GM19351 (cell line): ENCODE measurements around the gene MAPRE3.
"Not testable (repeated sequence)": the region's sequence is repeated elsewhere in the genome, so short reads cannot be mapped to it uniquely, and the experiment has no call there.

Experiments
- ATAC-seq: cut with Tn5 transposase; IDR thresholded peaks from one replicate; pipeline ENCODE4 v1.9.1; 2021; ENCODE audit warnings: mild to moderate bottlenecking, moderate library complexity; ENCODE audit not compliant: unreplicated experiment

Gene MAPRE3

GRCh38 chr2:26970244-26970927 lies at the start of gene MAPRE3:
Gene MAPRE3, plus strand, starts transcription at chr2:26970637. Its CDS starts 51,582 bp downstream, at chr2:27022219.
- ATAC-seq: peak; percentile 82

GRCh38 chr2:26921323-26921722 lies 49.1 kb upstream of the MAPRE3 start:
- no peak for ATAC-seq

GRCh38 chr2:26922405-26923188 lies 47.8 kb upstream of the MAPRE3 start:
- ATAC-seq: no peak

GRCh38 chr2:26923189-26923466 lies 47.3 kb upstream of the MAPRE3 start:
- not testable (repeated sequence) for ATAC-seq

- ATAC-seq: no peak
These were observed 45.7 kb upstream of the MAPRE3 start for GRCh38 chr2:26924731-26925099.

GRCh38 chr2:26925100-26925791 lies 45.2 kb upstream of the MAPRE3 start:
- ATAC-seq: no peak

GRCh38 chr2:26927221-26927620 lies 43.2 kb upstream of the MAPRE3 start:
- ATAC-seq: no peak

GRCh38 chr2:26932974-26933373 lies 37.5 kb upstream of the MAPRE3 start:
- ATAC-seq: no peak

- no peak for ATAC-seq
These were observed 36.8 kb upstream of the MAPRE3 start for GRCh38 chr2:26933431-26934334.

- no peak for ATAC-seq
These were observed 36.1 kb upstream of the MAPRE3 start for GRCh38 chr2:26934335-26934724.

- ATAC-seq: no peak
These were observed 35.5 kb upstream of the MAPRE3 start for GRCh38 chr2:26934985-26935384.

- no peak for ATAC-seq
These were observed 33.6 kb upstream of the MAPRE3 start for GRCh38 chr2:26936855-26937254.

- no peak for ATAC-seq
These were observed 31.9 kb upstream of the MAPRE3 start for GRCh38 chr2:26938399-26939118.

- no peak for ATAC-seq
These were observed 30.4 kb upstream of the MAPRE3 start for GRCh38 chr2:26940001-26940400.

GRCh38 chr2:26941486-26941885 lies 29.0 kb upstream of the MAPRE3 start:
- no peak for ATAC-seq

GRCh38 chr2:26942543-26943295 lies 27.7 kb upstream of the MAPRE3 start:
- ATAC-seq: no peak

GRCh38 chr2:26945991-26946750 lies 24.3 kb upstream of the MAPRE3 start:
- no peak for ATAC-seq

GRCh38 chr2:26946841-26947784 lies 23.3 kb upstream of the MAPRE3 start:
- no peak for ATAC-seq
